ENCODE results near the gene FOXN4. TPM values are rescaled to one million over a fixed set of nuclear protein-coding genes. Genes with fewer than 3 reads are reported as not detected.
A peak's percentile ranks its signal among the peaks of the same experiment; 100 is the strongest.

The FOXN4 gene
- polyA plus RNA-seq, 1 donor from 2014 or later, result 0.14 TPM

- no peak overlapping the region for H3K9ac ChIP-seq (ENCODE audit: low read length)
Measured at GRCh38 chr12:109264943-109265650, 44.0 kb downstream of the FOXN4 start.

GRCh38 chr12:109264095-109264942 lies 44.8 kb downstream of the FOXN4 start:
- no peaks in the 10 kb centered on the region for H3K79me2 ChIP-seq (replicated peaks; ENCODE audit: insufficient read depth, low read length)
- H3K36me3 ChIP-seq (ENCODE audit: insufficient read depth, low read length), result no peaks in the 10 kb centered on the region
- H3F3A ChIP-seq (ENCODE audit: insufficient read depth, low read length, poor library complexity, severe bottlenecking), result no peaks in the 10 kb centered on the region
- no peak overlapping the region for H3K4me3 ChIP-seq (ENCODE audit: low read length)
- no peak overlapping the region for H3K4me2 ChIP-seq (ENCODE audit: low read length)
- H3K9ac ChIP-seq (ENCODE audit: low read length), result no peak overlapping the region
- H2AFZ ChIP-seq (ENCODE audit: low read depth, low read length), result no peak overlapping the region
- no peaks in the 10 kb centered on the region for H3K9me2 ChIP-seq (ENCODE audit: insufficient read depth, low read length)
- no peaks in the 10 kb centered on the region for H3K9me3 ChIP-seq (ENCODE audit: low read length)
- H3K27ac ChIP-seq (ENCODE audit: low read length), result no peak overlapping the region
- H4K20me1 ChIP-seq (ENCODE audit: insufficient read depth), result no peaks in the 10 kb centered on the region
- TF ChIP-seq MXI1 (conservative IDR thresholded peaks at IDR 0.05; ENCODE audit: poor library complexity, severe bottlenecking), result no peak
- TF ChIP-seq TAF1 (IDR thresholded peaks at IDR 0.05; ENCODE audit: low read depth), result no peak
- TF ChIP-seq, protein P1, sequence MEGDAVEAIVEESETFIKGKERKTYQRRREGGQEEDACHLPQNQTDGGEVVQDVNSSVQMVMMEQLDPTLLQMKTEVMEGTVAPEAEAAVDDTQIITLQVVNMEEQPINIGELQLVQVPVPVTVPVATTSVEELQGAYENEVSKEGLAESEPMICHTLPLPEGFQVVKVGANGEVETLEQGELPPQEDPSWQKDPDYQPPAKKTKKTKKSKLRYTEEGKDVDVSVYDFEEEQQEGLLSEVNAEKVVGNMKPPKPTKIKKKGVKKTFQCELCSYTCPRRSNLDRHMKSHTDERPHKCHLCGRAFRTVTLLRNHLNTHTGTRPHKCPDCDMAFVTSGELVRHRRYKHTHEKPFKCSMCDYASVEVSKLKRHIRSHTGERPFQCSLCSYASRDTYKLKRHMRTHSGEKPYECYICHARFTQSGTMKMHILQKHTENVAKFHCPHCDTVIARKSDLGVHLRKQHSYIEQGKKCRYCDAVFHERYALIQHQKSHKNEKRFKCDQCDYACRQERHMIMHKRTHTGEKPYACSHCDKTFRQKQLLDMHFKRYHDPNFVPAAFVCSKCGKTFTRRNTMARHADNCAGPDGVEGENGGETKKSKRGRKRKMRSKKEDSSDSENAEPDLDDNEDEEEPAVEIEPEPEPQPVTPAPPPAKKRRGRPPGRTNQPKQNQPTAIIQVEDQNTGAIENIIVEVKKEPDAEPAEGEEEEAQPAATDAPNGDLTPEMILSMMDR (IDR thresholded peaks at IDR 0.05; ENCODE audit: poor library complexity, severe bottlenecking), result peak; percentile 58
- TF ChIP-seq POLR2AphosphoS5 (IDR thresholded peaks at IDR 0.05), result no peak
- TF ChIP-seq RAD21 (conservative IDR thresholded peaks at IDR 0.05), result peak; percentile 60
- peak; percentile 67 for TF ChIP-seq SMC3 (conservative IDR thresholded peaks at IDR 0.05; ENCODE audit: poor library complexity)
- no peaks in the 10 kb centered on the region for H3K27me3 ChIP-seq (ENCODE audit: insufficient read depth, low read depth, low read length)

More at GRCh38 chr12:109264943-109265650, 44.0 kb downstream of the FOXN4 start:
- Histone ChIP-seq H3K4me2 (ENCODE audit: low read length) (no peak overlapping the region), H3K9me2 (ENCODE audit: insufficient read depth, low read length) (no peaks in the 10 kb centered on the region), H3K9me3 (ENCODE audit: low read length) (no peaks in the 10 kb centered on the region), H3K27ac (ENCODE audit: low read length) (no peak overlapping the region), H3F3A (ENCODE audit: insufficient read depth, low read length, poor library complexity, severe bottlenecking) (no peaks in the 10 kb centered on the region), H2AFZ (ENCODE audit: low read depth, low read length) (no peak overlapping the region), H3K79me2 (replicated peaks; ENCODE audit: insufficient read depth, low read length) (no peaks in the 10 kb centered on the region), H4K20me1 (ENCODE audit: insufficient read depth) (no peaks in the 10 kb centered on the region), H3K36me3 (ENCODE audit: insufficient read depth, low read length) (no peaks in the 10 kb centered on the region), H3K4me3 (ENCODE audit: low read length) (no peak overlapping the region), H3K27me3 (ENCODE audit: insufficient read depth, low read depth, low read length) (no peaks in the 10 kb centered on the region)
- TF ChIP-seq TAF1 (IDR thresholded peaks at IDR 0.05; ENCODE audit: low read depth) (no peak), POLR2AphosphoS5 (IDR thresholded peaks at IDR 0.05) (no peak), SMC3 (conservative IDR thresholded peaks at IDR 0.05; ENCODE audit: poor library complexity) (no peak), EP300 (conservative IDR thresholded peaks at IDR 0.05; ENCODE audit: poor library complexity, severe bottlenecking) (no peak), RAD21 (conservative IDR thresholded peaks at IDR 0.05) (no peak), EZH2 (IDR thresholded peaks at IDR 0.05; ENCODE audit: borderline replicate concordance, insufficient read depth, low read length, poor library complexity, severe bottlenecking) (no peak)
- TF ChIP-seq, protein P1 (IDR thresholded peaks at IDR 0.05; ENCODE audit: poor library complexity, severe bottlenecking), result no peak

Data from neural cell (in vitro differentiated cells).